ENCODE results near the gene GALE. TPM values are rescaled to one million over a fixed set of nuclear protein-coding genes. Genes with fewer than 3 reads are reported as not detected.
A peak's percentile ranks its signal among the peaks of the same experiment; 100 is the strongest.

The GALE gene
- total and polyA plus RNA-seq, 2 of the 13 experiments (the other 11 are each of a cell fraction or from before 2014, with no cell fraction given) = 85.2 to 88.4 TPM

DNA sequence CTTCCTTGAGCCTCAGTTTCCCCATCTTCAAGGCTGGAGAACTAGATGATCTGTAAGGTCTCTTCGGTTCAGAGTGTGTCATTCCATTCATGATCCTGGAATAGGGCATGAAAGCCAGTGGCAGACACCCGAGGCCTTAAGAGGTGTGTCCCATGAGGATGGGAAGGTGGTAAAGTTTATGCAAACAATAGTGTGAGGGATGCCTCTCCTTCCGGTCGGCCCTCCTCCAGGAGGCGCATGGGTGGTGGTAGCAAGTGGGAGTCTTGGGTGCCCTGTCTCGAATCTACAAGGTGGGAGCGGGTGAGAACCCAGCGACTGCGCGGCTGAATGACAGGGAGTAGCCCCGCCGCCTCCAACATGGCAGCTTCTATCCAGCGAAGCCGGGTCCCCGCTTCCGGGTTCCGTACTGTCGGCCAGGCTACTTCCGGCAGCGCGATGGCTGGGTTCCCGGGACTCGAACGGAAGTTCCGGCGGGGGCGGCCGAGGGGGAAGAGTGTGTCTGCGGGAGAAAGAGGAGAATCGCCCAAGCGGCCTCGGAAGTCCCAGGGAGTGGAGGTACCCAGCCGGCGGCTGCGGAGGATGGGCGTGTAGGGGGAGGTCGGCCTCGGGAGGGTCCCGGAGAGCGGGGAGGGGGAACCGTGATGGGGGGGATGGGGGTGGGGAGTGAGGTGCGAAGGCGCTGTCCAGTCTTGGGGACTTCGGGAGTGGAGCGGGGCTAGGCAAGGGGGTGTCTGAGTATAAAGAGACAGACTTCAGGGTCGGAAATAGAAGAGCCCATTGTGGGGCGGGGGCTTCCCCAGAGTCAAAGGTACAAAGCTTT is 9.6 kb downstream of the GALE start, which contains the start of gene LYPLA2 (continued):
- TF ChIP-seq, protein P1, sequence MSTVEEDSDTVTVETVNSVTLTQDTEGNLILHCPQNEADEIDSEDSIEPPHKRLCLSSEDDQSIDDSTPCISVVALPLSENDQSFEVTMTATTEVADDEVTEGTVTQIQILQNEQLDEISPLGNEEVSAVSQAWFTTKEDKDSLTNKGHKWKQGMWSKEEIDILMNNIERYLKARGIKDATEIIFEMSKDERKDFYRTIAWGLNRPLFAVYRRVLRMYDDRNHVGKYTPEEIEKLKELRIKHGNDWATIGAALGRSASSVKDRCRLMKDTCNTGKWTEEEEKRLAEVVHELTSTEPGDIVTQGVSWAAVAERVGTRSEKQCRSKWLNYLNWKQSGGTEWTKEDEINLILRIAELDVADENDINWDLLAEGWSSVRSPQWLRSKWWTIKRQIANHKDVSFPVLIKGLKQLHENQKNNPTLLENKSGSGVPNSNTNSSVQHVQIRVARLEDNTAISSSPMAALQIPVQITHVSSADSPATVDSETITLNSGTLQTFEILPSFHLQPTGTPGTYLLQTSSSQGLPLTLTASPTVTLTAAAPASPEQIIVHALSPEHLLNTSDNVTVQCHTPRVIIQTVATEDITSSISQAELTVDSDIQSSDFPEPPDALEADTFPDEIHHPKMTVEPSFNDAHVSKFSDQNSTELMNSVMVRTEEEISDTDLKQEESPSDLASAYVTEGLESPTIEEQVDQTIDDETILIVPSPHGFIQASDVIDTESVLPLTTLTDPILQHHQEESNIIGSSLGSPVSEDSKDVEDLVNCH (CRISPR knock-in tag; IDR thresholded peaks at IDR 0.05) = no peak
- TF ChIP-seq ZNF816 (CRISPR knock-in tag; IDR thresholded peaks at IDR 0.05; ENCODE audit: borderline replicate concordance) = no peak
- no peak for TF ChIP-seq REXO4 (CRISPR knock-in tag; IDR thresholded peaks at IDR 0.05; ENCODE audit: borderline replicate concordance)
- no peak for TF ChIP-seq MED8 (CRISPR knock-in tag; IDR thresholded peaks at IDR 0.05; ENCODE audit: insufficient replicate concordance)
- no peak for TF ChIP-seq MTA1 (CRISPR knock-in tag; IDR thresholded peaks at IDR 0.05; ENCODE audit: borderline replicate concordance)
- no peak for TF ChIP-seq ERF (CRISPR knock-in tag; IDR thresholded peaks at IDR 0.05)
- TF ChIP-seq ZNF776 (CRISPR knock-in tag; IDR thresholded peaks at IDR 0.05) = no peak
- TF ChIP-seq MYC (CRISPR knock-in tag; IDR thresholded peaks at IDR 0.05; ENCODE audit: borderline replicate concordance) = peak; percentile 43; the same call in 1 of the 2 replicates
- TF ChIP-seq, protein P2, sequence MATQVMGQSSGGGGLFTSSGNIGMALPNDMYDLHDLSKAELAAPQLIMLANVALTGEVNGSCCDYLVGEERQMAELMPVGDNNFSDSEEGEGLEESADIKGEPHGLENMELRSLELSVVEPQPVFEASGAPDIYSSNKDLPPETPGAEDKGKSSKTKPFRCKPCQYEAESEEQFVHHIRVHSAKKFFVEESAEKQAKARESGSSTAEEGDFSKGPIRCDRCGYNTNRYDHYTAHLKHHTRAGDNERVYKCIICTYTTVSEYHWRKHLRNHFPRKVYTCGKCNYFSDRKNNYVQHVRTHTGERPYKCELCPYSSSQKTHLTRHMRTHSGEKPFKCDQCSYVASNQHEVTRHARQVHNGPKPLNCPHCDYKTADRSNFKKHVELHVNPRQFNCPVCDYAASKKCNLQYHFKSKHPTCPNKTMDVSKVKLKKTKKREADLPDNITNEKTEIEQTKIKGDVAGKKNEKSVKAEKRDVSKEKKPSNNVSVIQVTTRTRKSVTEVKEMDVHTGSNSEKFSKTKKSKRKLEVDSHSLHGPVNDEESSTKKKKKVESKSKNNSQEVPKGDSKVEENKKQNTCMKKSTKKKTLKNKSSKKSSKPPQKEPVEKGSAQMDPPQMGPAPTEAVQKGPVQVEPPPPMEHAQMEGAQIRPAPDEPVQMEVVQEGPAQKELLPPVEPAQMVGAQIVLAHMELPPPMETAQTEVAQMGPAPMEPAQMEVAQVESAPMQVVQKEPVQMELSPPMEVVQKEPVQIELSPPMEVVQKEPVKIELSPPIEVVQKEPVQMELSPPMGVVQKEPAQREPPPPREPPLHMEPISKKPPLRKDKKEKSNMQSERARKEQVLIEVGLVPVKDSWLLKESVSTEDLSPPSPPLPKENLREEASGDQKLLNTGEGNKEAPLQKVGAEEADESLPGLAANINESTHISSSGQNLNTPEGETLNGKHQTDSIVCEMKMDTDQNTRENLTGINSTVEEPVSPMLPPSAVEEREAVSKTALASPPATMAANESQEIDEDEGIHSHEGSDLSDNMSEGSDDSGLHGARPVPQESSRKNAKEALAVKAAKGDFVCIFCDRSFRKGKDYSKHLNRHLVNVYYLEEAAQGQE (IDR thresholded peaks at IDR 0.05; ENCODE audit: borderline replicate concordance in 1 of 2, low read depth in 1 of 2, low read length in 2 of 2) = no peak
- TF ChIP-seq NCOA2 (CRISPR knock-in tag; IDR thresholded peaks at IDR 0.05) = 0 out of 2 replicates have a peak, but pooled peaks have one; percentile 41
- no peak for TF ChIP-seq ZNF484 (CRISPR knock-in tag; IDR thresholded peaks at IDR 0.05; ENCODE audit: borderline replicate concordance, low read depth)
- no peak for TF ChIP-seq ZNF335 (CRISPR knock-in tag; IDR thresholded peaks at IDR 0.05)
- peak; percentile 47; the same call in 1 of the 2 replicates for TF ChIP-seq ZNF614 (CRISPR knock-in tag; IDR thresholded peaks at IDR 0.05; ENCODE audit: borderline replicate concordance)
- peak; percentile 43 for TF ChIP-seq TEAD3 (CRISPR knock-in tag; optimal IDR thresholded peaks at IDR 0.05; ENCODE audit: borderline replicate concordance)
- no peak for TF ChIP-seq ZNF879 (CRISPR knock-in tag; IDR thresholded peaks at IDR 0.05)
- 0 out of 2 replicates have a peak, but pooled peaks have one; percentile 24 for TF ChIP-seq NFKBIZ (CRISPR knock-in tag; IDR thresholded peaks at IDR 0.05)
- TF ChIP-seq ZBTB7B (CRISPR knock-in tag; IDR thresholded peaks at IDR 0.05) = no peak; the same call in 1 of the 2 replicates
- no peak for TF ChIP-seq ZNF850 (CRISPR knock-in tag; conservative IDR thresholded peaks at IDR 0.05)
- 0 out of 2 replicates have a peak, but pooled peaks have one; percentile 51 for TF ChIP-seq ZNF615 (CRISPR knock-in tag; IDR thresholded peaks at IDR 0.05; ENCODE audit: borderline replicate concordance)
- no peak for TF ChIP-seq CAMTA2 (CRISPR knock-in tag; IDR thresholded peaks at IDR 0.05; ENCODE audit: borderline replicate concordance)
- TF ChIP-seq GABPA (IDR thresholded peaks at IDR 0.05; ENCODE audit: low read depth, low read length) = no peak
- peak; percentile 97 for TF ChIP-seq GABPA (CRISPR knock-in tag; IDR thresholded peaks at IDR 0.05; ENCODE audit: low read depth)
- TF ChIP-seq KLF9 (CRISPR knock-in tag; IDR thresholded peaks at IDR 0.05; ENCODE audit: low read depth) = no peak
- TF ChIP-seq ELF3 (CRISPR knock-in tag; IDR thresholded peaks at IDR 0.05) = peak; percentile 80
- TF ChIP-seq ELF4 (CRISPR knock-in tag; IDR thresholded peaks at IDR 0.05; ENCODE audit: borderline replicate concordance) = peak; percentile 79; the same call in 1 of the 2 replicates
- no peak for TF ChIP-seq CBFB (CRISPR knock-in tag; IDR thresholded peaks at IDR 0.05)
